Measurements from ENCODE around the gene RNF6.
A peak's percentile ranks its signal among the peaks of the same experiment; 100 is the strongest.
"Not testable (repeated sequence)": the region's sequence is repeated elsewhere in the genome, so short reads cannot be mapped to it uniquely, and the experiment has no call there.

The RNF6 gene

DNA sequence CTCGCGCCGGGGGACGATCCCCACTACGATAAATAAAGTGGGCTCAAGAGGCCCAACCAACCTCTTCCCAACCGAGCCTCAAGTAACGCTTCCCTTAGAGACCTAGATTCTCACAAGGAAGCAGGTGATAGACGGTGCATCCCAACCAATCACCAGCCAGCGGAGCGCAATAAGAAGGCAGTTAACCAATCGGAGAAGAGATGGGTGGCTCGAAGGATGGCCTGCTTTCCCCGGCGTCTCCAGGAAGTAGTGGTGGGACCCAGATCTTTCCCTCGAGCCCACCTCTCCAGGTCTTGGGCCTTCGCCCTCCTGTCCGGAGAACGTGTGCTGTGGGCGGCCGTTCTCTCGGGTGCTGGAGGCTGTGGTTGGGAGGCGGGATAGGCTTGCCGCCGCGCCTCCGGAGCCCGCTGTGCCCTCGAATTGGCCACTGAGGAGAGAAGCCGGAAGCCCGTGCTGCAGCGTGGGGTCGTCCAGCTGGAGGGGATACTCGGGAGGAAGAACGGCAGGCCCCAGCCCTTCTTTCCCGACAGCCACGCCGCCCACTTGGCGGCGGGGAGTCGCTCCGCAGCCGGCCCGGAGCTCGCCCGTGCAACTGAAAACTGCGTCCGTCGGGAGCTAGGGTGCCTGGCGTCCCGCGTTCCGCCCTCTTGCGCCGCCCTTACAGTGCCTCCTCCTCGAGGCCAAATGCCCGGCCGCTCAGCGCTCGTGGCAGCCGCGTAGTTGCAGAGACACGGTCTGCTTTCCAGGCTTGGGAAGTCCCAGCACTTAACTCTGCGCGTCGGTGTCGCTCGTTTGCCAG is at the start of gene RNF6:
TSS of gene RNF6 (minus strand) at position 594 of the 799 bp plus-strand sequence. CDS start 2,665 bp downstream, outside the sequence.
- DNase-seq (ENCODE audit: low read depth): peak; percentile 74

DNA sequence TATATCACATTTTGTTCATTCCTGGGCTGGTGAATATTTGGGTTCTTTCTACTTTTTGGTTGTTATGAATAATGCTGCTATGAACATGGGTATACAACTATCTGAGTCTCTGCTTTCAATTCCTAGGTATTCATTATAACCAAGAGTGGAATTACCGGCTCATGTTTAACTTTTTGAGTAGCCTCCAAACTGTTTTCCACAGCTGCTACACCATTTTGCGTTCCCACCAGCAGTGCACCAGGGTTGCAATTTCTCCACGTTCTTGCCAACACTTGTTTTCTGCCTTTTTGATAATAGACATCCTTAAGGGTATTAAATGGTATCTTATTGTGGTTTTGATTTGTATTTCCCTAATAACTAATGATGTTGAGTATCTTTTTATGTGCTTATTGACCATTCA is 48.6 kb upstream of the RNF6 start:
- no peak for DNase-seq (ENCODE audit: low read depth)

DNA sequence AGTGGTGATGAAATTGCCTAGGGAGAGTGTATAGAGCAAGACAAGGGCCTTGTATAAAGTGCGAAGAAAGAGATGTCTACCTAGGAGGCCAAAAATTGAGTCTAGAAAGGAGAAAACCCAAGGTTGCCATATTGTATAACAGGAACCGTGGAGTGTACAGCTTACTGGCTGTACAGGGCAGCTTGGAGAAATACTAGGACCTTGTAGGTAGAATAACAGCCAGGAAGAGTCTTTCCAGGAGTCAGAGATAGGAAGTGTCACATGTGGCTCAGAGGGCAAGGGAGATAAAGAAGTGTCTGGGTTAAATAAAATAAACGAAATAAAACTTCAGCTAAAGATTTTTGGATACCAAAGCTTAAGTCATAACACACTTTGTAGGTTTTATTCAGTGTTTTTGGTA is 44.2 kb upstream of the RNF6 start:
- no peak for DNase-seq (ENCODE audit: low read depth)

DNA sequence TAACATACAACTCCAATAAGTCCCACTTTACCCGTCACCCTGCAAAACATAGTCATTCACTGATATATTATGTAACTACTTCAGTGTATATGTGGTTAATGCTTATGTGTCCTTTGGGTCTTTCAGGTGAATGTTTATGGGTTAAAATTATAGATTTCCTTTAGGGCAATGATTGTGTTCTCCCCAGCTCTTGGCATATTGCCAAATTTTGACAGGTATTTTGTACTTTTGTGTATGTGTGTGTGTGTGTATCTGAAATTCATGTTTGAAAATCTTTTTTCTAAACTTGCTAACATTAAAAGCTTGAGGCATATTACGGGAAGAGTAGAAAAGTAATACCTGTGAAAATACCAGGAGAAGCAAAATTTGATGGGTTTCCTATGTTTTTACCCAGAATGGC is 40.0 kb upstream of the RNF6 start:
- no peak for DNase-seq (ENCODE audit: low read depth)

DNA sequence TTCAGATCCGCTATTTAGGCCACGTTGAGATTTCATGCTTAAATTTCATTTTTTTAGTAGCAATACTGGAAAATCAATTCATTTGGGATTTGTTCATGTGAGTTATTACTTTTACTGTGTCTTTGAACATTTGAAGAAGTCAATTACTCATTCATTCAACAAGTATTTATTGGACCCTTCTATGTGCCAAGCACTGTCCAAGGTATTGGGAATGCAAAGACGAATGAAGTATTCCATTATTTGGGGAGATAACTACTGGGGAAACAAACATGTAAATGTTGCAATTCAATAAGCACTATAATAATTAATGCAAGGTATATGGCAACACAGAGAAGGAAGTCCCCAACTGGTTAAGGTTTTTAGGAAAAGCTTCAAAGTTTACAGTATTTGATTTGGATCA is 37.5 kb upstream of the RNF6 start:
- DNase-seq (ENCODE audit: low read depth): no peak

DNA sequence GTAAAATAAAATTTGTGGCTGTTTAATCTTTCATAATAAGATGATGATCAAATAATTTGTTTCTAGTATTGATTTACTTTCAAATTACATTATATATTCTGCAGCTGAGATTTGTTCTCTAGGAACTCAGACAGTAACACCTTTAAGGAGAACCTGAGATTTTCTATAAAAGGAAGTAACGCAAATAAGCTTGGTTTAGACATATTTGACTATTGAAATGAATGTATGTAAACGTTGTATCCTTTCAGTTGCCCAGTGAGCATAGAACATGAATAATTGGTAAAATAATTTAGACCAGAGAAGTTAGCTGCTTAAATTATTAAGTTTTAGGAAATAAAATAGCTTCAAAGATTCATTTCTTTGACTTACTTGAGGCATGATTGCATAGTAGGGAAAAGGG is 34.9 kb upstream of the RNF6 start:
- no peak for DNase-seq (ENCODE audit: low read depth)

DNA sequence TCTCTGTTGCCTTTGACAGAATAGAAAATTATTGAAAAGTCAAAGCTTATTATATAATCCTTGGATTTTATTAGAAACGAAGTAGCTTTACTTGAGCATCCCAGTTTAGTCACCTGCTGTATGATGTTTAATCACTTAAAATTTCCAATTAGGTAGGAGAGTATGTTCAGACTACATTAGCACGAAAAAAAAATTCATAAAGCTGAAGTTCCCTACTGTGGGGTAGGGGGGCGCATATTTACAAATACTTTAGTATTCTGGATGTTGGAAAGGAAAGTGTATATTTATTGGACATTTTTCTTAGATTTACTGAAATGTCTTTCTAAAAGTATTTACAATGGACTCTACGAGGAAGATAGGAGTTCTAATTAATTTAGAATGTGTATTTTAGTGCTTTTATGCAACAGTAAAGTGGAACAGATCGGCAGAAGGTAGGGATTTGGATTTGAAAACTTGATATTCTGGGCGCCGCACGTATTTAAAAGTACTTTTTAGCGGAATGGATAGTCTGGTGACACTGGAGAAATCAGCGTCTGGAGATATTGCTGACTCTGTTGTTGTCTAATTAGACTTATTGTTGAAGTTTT is 33.7 kb upstream of the RNF6 start:
- no peak for DNase-seq (ENCODE audit: low read depth)

DNA sequence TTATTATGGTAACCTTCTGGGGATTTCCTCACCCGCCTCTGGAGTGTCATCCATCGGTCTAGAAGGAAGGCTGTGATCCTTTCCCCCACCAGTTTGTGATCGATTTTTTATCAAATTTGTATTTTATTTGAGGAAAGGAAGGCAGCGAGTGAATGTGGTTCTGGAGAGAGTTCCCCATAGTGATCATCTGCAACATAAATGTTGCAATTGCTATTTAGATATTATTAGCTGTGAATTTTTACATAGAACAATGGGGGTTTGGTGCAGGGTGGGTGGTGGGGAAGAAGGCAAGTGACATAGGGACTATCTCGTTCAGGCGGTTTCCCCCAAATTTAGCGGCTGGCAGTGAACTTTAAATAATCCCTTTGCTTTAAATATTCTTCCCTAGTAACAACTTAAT is 33.0 kb upstream of the RNF6 start:
- DNase-seq (ENCODE audit: low read depth): no peak

DNA sequence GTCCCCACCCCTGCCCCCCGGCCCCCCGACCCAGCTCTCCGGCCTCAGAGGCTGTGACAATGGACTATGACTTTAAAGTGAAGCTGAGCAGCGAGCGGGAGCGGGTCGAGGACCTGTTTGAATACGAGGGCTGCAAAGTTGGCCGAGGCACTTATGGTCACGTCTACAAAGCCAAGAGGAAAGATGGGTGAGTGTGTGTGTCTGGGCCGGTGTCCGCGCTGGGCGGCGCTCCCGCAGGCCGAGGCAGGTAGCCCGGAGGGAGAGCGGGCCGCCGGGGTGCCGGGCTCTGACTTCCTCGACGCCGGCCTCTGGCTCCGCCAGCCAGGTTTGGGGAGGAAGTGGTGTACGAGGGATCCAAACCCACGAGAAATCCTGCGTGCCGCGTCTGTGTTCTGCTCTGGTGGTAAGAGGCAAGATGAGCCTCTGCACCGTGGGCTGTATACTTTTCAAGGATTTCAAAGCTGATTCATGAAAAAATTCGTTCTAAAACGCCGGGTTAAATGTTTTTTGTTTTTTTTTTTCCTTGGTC is 32.5 kb upstream of the RNF6 start:
- DNase-seq (ENCODE audit: low read depth): peak; percentile 21

DNA sequence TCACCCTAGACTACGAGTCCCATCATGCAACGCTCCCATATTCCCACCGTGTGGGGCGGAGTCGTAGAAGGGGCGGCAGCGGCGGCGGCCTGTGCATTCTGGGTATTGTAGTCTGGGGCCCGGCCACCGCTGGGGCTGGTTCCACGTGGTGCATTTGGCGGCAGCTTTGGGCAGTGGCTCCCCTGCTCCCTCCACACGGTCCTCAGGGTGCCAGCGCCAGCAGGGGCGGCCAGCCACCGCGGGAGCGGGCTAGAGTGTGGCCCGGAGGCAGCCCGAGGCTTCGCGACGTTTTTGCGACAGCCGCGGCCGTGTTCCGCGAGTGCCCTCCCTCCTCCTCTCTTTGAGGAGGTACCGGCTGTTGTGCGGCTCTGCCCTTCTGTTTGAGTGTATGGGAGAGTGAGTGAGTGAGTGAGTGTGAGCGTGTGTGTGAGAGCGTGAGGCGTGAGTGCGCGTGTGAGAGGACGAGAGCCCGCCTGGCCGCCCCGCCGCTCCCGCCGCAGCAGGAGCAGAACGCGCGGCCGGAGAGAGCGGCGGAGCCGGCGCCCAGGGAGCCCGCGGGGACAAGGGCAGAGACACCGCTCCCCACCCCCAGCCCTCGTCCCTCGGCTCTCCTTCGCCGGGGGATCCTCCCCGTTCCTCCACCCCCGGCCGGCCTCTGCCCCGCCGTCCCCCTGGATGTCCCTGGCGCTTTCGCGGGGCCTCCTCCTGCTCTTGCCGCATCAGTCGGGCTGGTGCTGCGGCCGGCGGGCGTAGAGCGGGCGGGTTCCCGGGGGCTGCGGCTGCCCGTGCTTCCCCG is 31.9 kb upstream of the RNF6 start, which contains the start of gene CDK8:
TSS of gene CDK8 (plus strand) at position 343 of the 796 bp plus-strand sequence. CDS start 513 bp downstream, outside the sequence.
- DNase-seq (ENCODE audit: low read depth): peak; percentile 83

DNA sequence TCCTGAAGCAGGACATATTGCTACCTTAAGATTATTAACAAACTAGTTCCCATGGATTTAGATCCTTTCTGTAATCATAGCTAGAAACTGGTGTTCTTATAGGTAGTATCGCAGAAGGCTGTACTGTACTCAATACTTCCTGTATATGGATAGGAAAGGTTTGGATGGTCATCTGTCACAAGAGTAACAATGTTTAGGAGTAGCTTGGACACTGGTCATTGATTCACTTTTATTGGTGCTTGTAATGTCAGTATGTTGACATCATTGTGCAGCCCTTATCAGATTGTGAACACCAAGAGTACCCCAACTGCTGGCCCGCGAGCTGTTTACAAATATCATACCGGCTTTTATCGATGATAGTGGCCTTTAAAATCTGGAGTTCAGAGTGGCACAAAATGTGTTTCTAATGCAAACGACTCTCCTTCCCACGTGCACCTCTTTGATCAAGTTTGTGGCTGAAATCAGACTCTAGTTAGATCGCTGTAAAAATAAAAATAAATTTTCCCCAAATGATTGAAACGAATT is 31.2 kb upstream of the RNF6 start:
- DNase-seq (ENCODE audit: low read depth): no peak

DNA sequence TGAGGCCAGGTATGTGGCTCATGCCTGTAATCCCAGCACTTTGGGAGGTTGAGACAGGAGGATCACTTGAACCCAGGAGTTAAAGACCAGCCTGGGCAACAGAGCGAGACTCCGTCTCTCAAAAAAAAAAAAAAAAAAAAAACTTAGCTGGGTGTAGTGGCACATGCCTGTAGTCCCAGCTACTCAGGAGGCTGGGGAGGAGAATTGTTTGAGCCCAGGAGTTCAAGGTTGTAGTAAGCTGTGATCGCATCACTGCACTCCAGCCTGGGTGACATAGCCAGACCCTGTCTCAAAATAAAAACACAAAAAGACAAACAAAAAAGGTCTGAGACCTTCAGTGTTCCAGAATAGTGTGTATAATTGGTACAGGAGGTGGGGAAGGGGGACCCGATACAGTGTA is 29.9 kb upstream of the RNF6 start:
- DNase-seq (ENCODE audit: low read depth): not testable (repeated sequence)

DNA sequence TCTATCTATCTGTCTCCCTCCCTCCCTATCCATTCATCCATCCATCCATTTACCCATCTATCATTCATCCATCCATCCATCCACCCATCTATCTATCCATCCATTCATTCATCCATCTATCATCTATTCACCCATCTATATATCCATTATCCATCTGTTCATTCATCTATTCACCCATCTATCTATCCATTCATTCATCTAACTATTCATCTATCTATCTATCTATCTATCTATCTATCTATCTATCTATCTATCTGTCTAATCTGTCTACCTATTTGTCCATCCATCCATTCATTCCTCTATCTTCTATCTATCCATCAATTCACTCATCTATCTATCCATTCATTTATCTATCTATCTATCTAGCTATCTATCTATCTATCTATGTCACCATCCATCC is 27.4 kb upstream of the RNF6 start:
- no peak for DNase-seq (ENCODE audit: low read depth)

DNA sequence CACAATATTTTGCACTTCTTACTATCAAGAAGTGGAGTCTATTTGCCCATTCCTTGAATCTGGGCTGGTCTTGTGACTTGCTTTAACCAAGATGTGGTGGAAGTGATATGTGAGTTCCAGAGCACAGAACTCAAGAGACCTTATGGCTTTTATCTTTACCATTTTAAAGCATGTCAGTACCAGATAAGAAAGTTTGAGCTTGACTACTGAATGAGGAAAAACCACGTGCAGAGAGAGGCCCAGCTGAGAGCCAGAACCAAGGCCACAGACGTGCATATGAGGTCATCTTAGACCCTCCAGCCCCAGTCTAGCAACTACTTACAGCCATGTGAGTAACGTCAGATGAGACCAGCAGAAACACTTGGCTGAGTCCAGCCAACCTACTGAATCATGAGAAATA is 25.5 kb upstream of the RNF6 start:
- no peak for DNase-seq (ENCODE audit: low read depth)

DNA sequence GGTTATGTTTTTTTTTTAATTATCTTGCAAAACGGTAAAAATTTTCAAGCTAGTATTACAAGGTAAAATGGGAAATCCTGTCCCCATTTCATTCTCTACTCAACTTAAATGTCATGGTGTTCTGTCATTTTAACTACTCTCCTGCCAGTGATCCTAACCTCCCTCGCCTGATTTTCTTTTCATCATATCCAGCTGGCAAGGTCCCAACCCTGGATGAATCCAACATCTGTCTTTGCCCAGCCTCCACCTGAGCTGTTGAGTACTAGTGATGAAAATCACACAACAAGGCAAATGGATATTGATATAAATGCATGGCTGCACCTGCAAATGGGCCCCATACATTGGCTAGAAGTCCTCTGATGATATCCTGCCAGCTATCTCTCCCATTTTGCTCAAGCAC is 24.9 kb upstream of the RNF6 start:
- no peak for DNase-seq (ENCODE audit: low read depth)

DNA sequence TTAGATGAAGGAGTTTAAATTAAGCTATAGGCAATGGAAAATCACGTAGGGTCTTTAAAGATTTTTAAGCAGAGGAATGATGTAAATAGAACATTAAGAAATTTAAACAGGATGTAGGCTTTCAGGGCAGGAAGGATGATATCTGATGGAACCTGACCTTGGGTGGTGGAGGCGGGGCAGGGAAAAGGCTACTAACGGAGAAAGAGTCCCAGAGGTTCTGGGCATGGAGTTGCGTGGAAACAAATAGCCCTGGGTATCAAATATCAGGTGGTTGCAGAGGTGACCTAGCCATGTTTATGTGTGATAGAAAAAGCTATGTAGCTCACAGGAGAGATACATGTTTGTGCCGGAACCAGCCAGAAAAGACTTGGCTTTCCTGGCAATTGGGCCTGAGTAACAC is 24.0 kb upstream of the RNF6 start:
- no peak for DNase-seq (ENCODE audit: low read depth)

DNA sequence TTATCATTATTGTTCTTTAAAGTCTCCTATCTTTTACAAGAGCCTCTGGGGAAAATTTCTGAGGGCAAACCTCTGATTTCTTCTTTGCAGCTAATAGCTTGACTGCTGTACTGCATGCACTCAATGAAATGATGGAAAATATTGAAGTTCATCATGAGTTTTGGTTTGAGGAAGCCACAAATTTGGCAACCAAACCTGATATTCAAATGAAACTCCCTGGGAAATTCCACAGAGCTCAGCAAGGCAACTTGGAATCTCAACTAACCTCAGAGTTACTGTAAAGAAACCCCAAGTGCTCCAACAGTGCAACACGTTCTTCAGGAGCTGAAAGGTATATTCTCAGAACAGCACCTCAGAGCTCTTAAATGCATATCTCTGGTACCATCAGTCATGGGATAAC is 14.2 kb upstream of the RNF6 start:
- DNase-seq (ENCODE audit: low read depth): no peak

DNA sequence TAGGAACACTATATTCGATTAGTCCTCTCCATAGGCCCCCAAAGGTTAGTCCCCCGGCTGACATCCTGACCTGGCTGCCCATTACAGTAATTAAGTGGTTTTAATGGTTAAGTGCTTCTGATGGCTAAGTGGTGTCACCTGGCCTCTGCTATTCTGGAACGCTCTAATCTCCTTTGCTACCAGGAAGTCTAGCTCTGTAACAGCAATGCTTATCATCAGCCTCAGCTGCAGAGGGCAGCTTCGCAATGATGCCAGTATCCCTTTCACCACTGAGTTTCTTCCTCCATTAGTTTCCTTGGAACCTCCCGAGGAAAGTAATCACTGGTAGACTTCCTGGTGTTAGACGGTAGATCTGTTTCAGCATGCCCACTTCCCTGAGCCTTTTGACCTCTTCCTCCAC is 8.6 kb upstream of the RNF6 start:
- DNase-seq (ENCODE audit: low read depth): no peak

DNA sequence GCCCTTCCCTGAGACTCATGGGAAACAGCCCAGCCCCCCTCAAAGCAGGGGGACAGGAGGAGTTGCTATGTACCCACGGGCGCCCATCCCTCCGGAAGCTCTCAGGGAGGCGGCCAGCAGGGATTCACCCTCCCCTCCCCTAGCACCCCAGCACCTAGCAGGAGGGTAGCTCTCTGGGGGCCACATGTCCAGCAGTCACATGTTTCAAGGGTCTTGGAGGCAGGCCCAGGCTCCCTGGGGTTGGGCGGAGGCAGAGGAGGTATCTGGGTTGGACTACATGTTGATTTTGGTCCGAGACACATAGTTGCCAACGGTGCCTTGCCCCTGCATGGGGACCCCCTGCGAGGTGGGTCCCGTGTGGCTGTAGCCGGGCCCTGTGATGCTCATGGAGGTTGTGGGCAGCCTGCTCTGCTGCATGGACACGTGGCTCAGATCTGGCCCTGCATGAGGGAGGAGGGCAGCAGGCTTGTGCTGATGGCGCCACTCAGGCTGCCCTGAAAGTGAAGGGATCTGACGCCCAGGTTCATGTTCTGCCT is 7.0 kb upstream of the RNF6 start:
- DNase-seq (ENCODE audit: low read depth): no peak

DNA sequence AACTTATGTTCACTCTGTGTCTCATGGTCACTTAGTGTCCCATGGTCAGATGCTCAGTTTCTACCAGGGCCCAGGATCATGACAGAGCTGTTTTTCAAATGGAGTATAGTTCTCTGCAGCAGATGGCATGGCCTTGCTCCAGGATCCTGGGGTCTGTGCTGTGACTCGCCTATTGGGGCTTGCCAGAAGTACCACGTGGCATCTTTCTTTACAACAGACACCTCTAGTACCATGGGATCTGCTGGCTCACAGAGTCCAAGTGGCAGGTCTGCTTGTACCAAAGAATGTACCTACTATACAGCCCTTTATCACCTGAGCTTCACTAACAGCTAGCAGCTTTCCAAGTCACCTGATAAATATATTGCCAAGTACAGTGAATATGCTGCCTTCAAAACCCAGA is 6.0 kb upstream of the RNF6 start:
- no peak for DNase-seq (ENCODE audit: low read depth)

DNA sequence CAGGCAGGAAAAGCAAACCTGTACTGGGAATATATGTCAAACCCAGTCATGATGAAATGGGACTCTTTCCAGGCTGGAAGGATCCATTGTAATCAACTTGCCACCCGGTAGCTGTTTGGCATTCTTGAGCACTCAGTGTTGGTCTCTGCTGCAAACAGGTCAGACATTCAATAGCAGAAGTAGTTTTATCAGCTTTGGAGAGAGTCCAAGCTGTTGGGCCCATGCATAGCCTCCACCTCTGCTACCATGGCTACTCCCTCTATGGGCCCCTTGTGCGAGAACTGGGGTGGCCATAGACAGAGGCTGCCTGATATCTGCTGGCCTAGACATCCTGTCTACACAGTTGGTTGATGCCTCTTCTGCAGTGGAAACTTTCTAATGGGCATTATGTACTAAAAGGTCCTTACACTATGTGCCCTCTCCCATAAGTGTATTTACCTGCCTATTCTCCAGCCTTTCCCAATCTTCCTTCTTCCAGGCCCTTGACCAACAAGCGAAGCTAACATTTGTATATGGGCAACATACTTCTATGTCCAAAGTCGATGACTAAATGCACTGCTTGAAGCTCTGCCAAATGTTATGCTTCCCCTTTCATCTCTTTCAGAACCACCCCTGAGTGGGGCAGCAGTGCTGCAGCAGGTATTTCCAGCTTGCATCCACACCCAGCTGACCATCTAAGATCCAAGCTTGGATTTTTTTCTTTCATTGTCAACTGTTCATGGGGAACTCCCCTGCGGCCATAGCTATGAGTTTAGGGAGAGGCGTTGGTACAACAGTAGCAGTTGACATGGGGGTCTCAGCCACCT is 5.3 kb upstream of the RNF6 start:
- no peak for DNase-seq (ENCODE audit: low read depth)

Measured in stimulated activated CD8-positive, alpha-beta memory T cell treated with anti-CD3 and anti-CD28 coated beads, Interleukin-12 subunit alpha, Interleukin-12 subunit beta, amount 100 ng/mL, for 4 hours (primary cell).